Measurements from ENCODE around the gene PPP1R27.

The PPP1R27 gene

GRCh38 chr17:81808778-81809555, 25.9 kb downstream of the PPP1R27 start:
- no peak for DNase-seq
- intact Hi-C loops (cut with DNase I), result no loop called here

GRCh38 chr17:81807839-81808238, 27.0 kb downstream of the PPP1R27 start:
- no peak for DNase-seq
- intact Hi-C loops (cut with DNase I), result no loop called here

DNA sequence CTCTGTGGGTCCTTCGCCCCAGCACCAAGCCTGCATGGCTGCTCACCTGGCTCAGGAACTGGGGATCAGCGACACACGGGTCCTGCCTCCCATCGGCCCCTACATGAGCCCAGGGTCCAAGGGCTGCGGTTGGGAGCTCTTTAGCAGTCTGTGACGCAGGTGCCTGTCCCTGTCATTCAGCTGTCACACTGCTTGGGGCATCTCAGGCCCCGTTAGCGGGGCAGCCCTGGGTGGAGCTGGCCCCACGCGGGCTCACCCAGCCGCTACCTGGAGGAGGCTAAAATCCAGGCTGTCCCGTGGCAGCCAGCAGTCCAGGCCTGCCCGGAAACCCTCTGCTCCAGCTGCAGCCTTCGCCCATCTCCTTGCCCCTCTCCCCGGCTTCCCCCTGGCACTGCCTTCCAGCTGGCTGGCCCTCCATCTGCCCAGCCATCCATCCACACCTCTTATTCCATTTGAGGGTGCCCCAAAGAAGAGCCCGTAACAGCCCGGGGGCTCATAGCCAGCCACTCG, 27.6 kb downstream of the PPP1R27 start:
- intact Hi-C loops (cut with DNase I), result no loop called here
- DNase-seq, result no peak

DNA sequence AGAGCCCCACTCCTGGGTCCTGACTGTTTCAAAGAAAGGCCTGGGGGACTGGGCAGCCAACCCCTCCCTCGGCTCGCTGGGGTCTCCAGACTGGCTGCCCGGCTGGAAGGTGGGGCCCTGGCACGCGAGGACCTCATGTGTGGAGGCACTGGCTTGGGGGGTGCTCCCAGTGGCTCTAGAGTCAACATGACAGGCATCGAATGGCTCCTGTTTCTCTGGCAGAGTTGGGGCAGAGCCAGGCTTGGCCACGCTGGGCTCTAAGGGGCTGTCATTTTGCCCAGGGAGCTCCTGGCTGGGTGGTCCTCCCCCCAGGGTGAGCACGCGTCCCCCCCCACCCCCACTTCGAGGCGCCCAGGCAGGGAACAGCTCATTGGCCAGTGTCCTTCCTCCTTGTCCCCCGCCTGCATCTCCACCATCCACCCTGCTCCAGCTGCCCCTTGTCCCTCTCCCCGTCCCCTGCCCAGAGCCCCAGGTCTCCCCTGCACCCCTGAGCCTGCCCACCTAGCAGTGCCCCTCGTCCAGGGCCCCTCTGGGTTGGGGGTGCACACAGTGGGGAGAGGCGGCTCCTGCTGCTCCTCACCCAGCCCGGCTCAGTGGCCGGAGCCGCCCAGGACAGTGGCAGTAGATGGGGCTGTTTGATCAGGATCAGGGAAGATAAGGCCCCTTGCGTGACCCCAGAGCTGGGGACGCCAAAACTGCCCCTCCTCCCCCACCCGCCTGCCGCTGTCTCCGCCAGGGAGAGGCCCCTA, 28.2 kb downstream of the PPP1R27 start:
- DNase-seq, result no peak
- intact Hi-C loops (cut with DNase I), result no loop called here

DNA sequence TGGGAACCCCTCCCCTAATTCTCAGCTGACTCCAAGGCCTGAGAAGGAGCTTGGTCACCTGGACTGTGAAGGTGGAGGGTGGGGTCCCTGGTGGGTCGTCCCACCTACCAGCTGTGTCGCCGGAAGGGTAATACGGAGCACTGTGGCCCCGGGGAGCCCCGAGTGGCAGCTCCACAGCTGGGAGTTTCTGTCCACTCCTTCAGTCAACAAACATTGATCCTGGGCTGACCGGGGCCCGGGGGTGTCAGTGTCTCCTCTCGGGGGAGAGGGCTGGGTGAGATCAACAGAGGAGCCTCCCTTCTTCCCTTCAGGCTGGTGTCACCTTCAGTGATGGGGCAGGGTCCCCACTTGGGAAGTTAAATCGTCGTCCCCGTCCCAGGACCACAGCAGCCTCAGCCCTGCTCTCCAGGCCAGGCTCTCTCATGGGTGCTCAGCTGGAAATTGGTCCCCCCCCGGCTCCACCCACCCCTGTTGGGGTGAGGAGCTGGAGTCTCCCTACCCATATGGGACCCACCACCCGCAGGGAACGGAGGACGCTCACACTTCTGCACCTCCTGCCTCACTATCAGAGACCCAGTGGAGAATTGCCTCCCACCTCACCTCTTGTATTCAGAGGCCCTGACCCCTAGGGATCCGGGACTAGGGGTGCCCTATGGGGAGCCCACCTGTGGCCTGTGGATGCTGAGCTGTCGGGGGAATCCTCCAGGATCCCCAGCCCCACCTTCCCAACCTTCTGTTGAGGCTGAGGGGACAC, 29.0 kb downstream of the PPP1R27 start:
- intact Hi-C loops (cut with DNase I), result no loop called here

DNA sequence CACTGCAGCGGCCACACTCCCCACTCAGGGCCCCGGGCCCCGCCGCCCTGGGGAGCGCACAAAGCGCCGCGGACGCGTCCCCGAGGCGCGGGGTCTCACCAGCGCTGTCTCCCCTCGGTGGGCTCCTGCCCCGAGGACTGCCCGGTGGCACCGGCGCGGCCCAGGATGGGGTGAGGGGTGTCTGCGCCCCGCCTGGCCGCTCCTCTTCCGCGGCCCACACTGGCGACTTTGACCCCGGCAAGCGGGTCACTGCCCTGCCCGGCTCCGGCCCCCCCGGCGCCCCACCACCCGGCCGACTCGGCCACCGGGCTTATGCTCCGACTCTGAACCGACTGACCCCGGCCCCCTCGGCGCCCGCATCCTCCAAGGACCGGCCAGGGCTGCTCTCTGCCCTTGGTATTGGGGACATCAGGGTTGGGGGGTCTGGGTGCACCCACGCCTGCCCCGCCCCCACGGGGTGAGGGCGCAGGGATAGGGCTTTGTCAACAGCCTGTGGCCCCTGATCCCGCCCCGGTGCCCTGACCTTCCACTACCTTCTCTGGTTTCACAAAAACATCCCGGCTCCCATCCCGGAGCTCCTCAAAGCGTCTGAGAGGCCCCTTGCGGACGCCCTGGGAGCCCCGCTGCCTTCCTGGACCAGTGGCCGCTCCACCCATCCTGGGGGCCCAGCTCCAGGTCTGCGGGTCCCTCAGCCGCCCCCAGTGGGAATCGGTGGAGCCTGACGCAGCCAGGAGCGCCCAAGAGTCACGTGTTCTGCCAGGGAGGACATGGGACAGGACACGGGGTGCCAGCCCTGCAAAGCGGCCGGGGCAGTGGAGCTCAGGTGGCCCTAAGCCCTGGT, 30.1 kb downstream of the PPP1R27 start:
- intact Hi-C loops (cut with DNase I), result no loop called here
- DNase-seq, result no peak

More for the DNA sequence above, 29.0 kb downstream of the PPP1R27 start:
- DNase-seq, result no peak

DNA sequence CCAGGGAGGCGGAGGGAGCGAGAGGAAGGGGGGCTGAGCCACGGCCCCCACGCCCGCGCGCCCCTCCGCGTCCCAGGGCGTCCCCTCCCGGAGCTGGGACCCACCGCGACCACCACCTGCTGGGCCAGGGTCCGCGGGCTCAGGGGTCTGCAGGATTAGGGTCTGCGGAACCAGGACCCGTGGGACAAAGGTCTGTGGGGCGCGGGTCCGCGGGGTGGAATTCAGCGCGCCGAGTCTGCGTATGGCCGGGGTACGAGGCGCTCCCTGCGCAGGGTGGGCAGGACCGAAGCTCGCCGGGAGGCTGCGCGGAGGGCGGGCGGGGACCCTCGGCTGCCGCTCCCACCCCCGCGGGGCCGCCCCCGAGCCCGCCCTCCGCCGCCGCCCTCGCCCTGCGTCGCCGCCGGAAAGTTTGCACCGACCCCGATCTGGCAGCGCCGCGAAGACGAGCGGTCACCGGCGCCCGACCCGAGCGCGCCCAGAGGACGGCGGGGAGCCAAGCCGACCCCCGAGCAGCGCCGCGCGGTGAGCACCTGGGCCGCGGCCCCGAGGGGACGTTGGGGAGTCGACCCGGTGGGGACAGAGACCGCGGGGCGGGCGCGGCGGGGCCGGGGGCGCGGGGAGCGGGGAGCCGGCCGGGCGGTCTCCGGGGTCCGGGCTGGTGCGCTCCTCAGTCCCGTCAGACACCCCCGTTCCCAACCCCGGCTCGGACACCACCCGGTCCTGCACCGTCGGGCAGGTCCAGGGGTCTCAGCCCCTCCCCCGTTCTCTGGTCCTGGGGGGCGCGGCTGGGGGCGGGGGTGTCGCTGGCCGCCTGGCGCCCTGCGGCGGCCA, 30.9 kb downstream of the PPP1R27 start, which contains the start of gene GCGR:
TSS of gene GCGR (plus strand) at position 423 of the 831 bp plus-strand sequence. CDS start 4,869 bp downstream, outside the sequence.
- DNase-seq, result no peak
- intact Hi-C loops (cut with DNase I), result no loop called here

GRCh38 chr17:81802856-81803643, 31.8 kb downstream of the PPP1R27 start:
- intact Hi-C loops (cut with DNase I), result no loop called here
- DNase-seq, result no peak

DNA sequence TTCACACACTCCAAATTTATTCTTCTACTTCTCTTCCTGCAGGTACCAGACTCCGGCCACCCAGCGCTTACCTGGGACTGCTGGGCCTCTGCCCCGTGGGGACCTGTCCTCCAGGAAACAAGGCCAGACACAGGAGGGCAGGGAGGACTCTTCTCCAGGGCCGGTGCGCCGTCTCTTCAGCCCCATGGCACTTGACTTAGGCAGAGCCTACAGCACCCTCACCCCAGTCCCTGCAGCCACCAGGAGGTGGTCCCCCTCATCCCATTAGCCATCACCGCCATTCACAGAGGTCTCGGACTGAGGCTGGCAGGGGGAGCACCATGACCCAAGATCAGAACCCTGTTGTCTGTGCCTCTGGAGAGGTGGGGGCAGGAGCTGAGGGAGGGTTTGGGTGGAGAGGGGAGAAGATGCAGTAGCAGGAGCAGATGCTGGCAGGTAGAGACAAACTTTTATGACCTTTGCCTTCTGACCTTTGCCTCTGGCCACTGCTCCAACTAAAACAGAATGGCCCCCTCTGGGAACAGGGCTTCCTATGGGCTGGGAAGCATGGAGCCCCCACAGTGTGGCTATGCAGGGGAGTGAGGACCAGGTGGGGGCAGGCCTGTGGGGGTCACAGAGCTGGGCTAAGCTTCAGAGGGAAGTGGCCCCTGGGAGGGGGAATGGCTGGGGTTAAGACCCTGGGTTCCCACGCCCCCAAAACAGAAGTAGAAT, 32.6 kb downstream of the PPP1R27 start:
- no peak for DNase-seq
- intact Hi-C loops (cut with DNase I), result no loop called here

DNA sequence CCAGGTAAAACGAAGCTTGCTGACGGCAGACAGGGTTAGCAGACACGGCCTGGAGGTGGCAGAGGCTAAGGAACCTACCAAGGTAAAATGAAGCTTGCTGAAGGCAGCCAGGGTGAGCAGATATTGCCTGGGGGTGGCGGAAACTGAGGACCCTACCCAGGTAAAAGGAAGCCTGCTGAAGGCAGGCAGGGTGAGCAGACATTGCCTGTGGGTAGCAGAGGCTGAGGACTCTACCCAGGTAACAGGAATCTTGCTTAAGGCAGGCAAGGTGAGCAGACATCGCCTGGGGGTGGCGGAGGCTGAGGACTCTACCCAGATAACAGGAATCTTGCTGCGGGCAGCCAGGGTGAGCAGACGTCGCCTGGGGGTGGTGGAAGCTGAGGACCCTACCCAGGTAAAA, 33.5 kb downstream of the PPP1R27 start:
- intact Hi-C loops (cut with DNase I), result no loop called here
- no peak for DNase-seq

GRCh38 chr17:81794509-81794908, 40.3 kb downstream of the PPP1R27 start:
- no peak for DNase-seq
- intact Hi-C loops (cut with DNase I), result no loop called here

GRCh38 chr17:81794074-81794476, 40.8 kb downstream of the PPP1R27 start:
- intact Hi-C loops (cut with DNase I), result no loop called here
- no peak for DNase-seq

DNA sequence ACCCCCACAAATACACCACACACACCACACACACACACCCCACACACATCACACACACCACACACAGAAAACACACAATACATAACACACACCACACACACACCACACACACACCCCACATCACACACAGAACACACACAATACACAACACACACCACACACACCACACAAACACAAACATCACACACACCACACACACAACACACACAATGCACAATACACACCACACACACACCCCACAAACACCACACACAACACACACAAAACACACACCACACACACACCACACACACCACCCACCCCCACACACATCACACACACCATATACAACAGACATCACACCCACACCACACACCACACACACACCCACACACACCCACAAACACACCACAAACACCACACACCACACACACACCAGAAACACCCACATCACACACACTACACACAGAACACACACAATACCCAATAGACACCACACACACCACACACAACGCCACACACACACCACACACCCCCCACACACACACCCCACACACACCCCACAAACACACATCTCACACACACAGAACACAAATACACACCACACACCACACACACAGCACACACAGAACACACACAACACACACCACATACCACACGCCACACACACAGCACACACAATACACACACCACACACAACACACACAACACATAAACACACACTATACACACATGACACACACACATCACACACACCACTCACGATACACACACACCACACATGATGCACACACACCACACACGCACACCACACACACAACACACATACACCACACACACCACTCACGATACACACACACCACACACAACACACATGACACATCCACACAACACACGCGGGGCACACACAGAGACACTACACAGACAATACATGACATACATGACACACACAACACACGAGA, 41.9 kb downstream of the PPP1R27 start:
- no peak for DNase-seq
- intact Hi-C loops (cut with DNase I), result no loop called here

All from posterior cingulate gyrus (tissue), 11 donors.